Transverse colon (tissue), 4 donors: ENCODE data around the gene JARID2. TPM values are rescaled to one million over a fixed set of nuclear protein-coding genes. Genes with fewer than 3 reads are reported as not detected.

Experiments used
- DNase-seq: peaks from one replicate; pipeline ENCODE4 v3.0.0-alpha.2; 2019
- H3K27ac ChIP-seq, 4 donors: fragments of 200-600 bp; sonication (generic); 2 replicates each; pipeline ENCODE4 v1.5.1; 2016 to 2018; ENCODE audit warnings: inconsistent platforms in 4 of 4
- H3K27me3 ChIP-seq: fragments of 200-600 bp; sonication (generic); 2 replicates; pipeline ENCODE4 v1.5.1; 2017; ENCODE audit warnings: inconsistent platforms
- H3K36me3 ChIP-seq, 4 donors: fragments of 200-600 bp; sonication (generic); 2 replicates each; pipeline ENCODE4 v1.5.1; 2017 to 2019; ENCODE audit warnings: inconsistent platforms in 4 of 4
- H3K4me1 ChIP-seq, 4 donors: fragments of 200-600 bp; sonication (generic); 2 replicates each; pipeline ENCODE4 v1.5.1; 2017 to 2020; ENCODE audit warnings: inconsistent platforms in 4 of 4
- H3K4me3 ChIP-seq, 4 donors: fragments of 200-600 bp; sonication (generic); 1 replicate in 1 of 4; 2 replicates in 3 of 4; pipeline versions ENCODE4 v1.5.1 to v1.6.1; 2017 to 2019; ENCODE audit warnings: inconsistent platforms in 4 of 4
- H3K9me3 ChIP-seq, 2 donors: fragments of 200-600 bp; sonication (generic); 2 replicates each; pipeline ENCODE4 v1.5.1; 2017 to 2019; ENCODE audit warnings: inconsistent platforms in 2 of 2
- EP300 ChIP-seq: sonication (generic); formaldehyde crosslinking; IDR thresholded peaks from one replicate; pipeline ENCODE4 v1.6.1; 2017; ENCODE audit warnings: antibody characterized with exemption, low read depth
- POLR2A ChIP-seq: fragments of 450-650 bp; IDR thresholded peaks from one replicate; pipeline ENCODE4 v1.6.1; 2016; ENCODE audit warnings: antibody characterized with exemption, mild to moderate bottlenecking, moderate library complexity
- POLR2AphosphoS5 ChIP-seq, 3 donors: sonication (generic); formaldehyde crosslinking; IDR thresholded peaks; one replicate each; pipeline ENCODE4 v1.6.1; 2016; ENCODE audit warnings: antibody characterized with exemption in 3 of 3
- WGBS, 2 donors: methylation state at CpG; one replicate each; pipeline ENCODE4 v1.1.5; 2018; ENCODE audit warnings: low coverage in 1 of 2; 5-methylcytosine and 5-hydroxymethylcytosine counted together
- in situ Hi-C, 4 donors: fragments of 200-750 bp; cut with MboI; loops; one replicate each; pipeline versions ENCODE4 v1.15.0 to v1.15.1; 2017; ENCODE audit warnings: low sequenced_read_pairs in 3 of 4, low pct_ligation_motif_present in 1 of 4, low pct_unique_long_range_greater_than_20kb in 1 of 4
- intact Hi-C: fragments of 100-400 bp; cut with DNase I; formaldehyde crosslinking; loops from one replicate; pipeline ENCODE4 v1.15.1; 2023; ENCODE audit warnings: low total_unique reads
- total RNA-seq, 4 donors: library from RNA; depleted of rRNA; stranded (reverse); fragments of >200 nt; gene quantifications; one replicate each; pipeline ENCODE4 v1.1.0, GENCODE V29; 2016
- TF ChIP-seq, protein P1 (sequence below), 5 experiments: fragments of 200-600 bp in 3 of 5; fragments of 450-650 bp in 2 of 5; sonication (generic) in 3 of 5; IDR thresholded peaks; 1 replicate in 2 of 5; 2 replicates in 3 of 5; pipeline ENCODE4 v1.5.1; 2016 to 2017; ENCODE audit warnings: antibody characterized with exemption in 5 of 5, inconsistent platforms in 3 of 5, mild to moderate bottlenecking in 2 of 5, moderate library complexity in 1 of 5

The JARID2 gene
- total RNA-seq, 4 donors from 2014 or later = 9.4 to 18.7 (median 10.9) TPM

- H3K27ac ChIP-seq = no peak overlapping the region
- no peak for DNase-seq
- WGBS, 2 donors = 52 to 75% methylated on average over 4 of the region's 4 CpGs
- no peak for TF ChIP-seq EP300
- no peak for TF ChIP-seq POLR2AphosphoS5 (IDR thresholded peaks at IDR 0.05)
- TF ChIP-seq POLR2A = no peak
- TF ChIP-seq, protein P1, sequence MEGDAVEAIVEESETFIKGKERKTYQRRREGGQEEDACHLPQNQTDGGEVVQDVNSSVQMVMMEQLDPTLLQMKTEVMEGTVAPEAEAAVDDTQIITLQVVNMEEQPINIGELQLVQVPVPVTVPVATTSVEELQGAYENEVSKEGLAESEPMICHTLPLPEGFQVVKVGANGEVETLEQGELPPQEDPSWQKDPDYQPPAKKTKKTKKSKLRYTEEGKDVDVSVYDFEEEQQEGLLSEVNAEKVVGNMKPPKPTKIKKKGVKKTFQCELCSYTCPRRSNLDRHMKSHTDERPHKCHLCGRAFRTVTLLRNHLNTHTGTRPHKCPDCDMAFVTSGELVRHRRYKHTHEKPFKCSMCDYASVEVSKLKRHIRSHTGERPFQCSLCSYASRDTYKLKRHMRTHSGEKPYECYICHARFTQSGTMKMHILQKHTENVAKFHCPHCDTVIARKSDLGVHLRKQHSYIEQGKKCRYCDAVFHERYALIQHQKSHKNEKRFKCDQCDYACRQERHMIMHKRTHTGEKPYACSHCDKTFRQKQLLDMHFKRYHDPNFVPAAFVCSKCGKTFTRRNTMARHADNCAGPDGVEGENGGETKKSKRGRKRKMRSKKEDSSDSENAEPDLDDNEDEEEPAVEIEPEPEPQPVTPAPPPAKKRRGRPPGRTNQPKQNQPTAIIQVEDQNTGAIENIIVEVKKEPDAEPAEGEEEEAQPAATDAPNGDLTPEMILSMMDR (IDR thresholded peaks at IDR 0.05) = no peak
- in situ Hi-C loops (no loop called here), intact Hi-C loops (no loop called here)
- H3K4me3 ChIP-seq = no peak overlapping the region
- no peaks in the 10 kb centered on the region for H3K27me3 ChIP-seq
- H3K4me1 ChIP-seq = peaks cover 4 to 31% (median 13%) of the 10 kb centered on the region in 4 donors
- H3K36me3 ChIP-seq = no peaks in the 10 kb centered on the region
- H3K9me3 ChIP-seq = no peaks in the 10 kb centered on the region
These were observed 139.0 kb downstream of the JARID2 start for GRCh38 chr6:15384901-15385300.

GRCh38 chr6:15385521-15385920 lies 139.7 kb downstream of the JARID2 start:
- no peak overlapping the region for H3K4me3 ChIP-seq
- TF ChIP-seq EP300 (no peak), POLR2AphosphoS5 (IDR thresholded peaks at IDR 0.05) (no peak), POLR2A (no peak)
- TF ChIP-seq, protein P1 (IDR thresholded peaks at IDR 0.05) = no peak
- WGBS, 2 donors = 85 to 100% methylated on average over 2 to 6 of the region's 6 CpGs
- H3K9me3 ChIP-seq = no peaks in the 10 kb centered on the region
- intact Hi-C loops = no loop called here
- H3K4me1 ChIP-seq = peaks cover 9 to 37% (median 18%) of the 10 kb centered on the region in 4 donors
- no peak overlapping the region for H3K27ac ChIP-seq
- no peaks in the 10 kb centered on the region for H3K36me3 ChIP-seq
- in situ Hi-C loops = no loop called here
- H3K27me3 ChIP-seq = no peaks in the 10 kb centered on the region
- no peak for DNase-seq

- 28 to 56% methylated on average over 4 to 7 of the region's 7 CpGs for WGBS, 2 donors
- no peak overlapping the region for H3K4me3 ChIP-seq
- no peaks in the 10 kb centered on the region for H3K36me3 ChIP-seq
- no peaks in the 10 kb centered on the region for H3K27me3 ChIP-seq
- peaks cover 9 to 42% (median 19%) of the 10 kb centered on the region in 4 donors for H3K4me1 ChIP-seq
- no peaks in the 10 kb centered on the region for H3K9me3 ChIP-seq
- no peak overlapping the region for H3K27ac ChIP-seq
- intact Hi-C loops = no loop called here
- no peak for DNase-seq
- no peak for TF ChIP-seq EP300
- no peak for TF ChIP-seq POLR2A
- TF ChIP-seq, protein P1 (IDR thresholded peaks at IDR 0.05) = no peak
- TF ChIP-seq POLR2AphosphoS5 (IDR thresholded peaks at IDR 0.05) = no peak
- in situ Hi-C loops = no loop called here
These were observed 140.4 kb downstream of the JARID2 start for GRCh38 chr6:15386110-15386755.

DNA sequence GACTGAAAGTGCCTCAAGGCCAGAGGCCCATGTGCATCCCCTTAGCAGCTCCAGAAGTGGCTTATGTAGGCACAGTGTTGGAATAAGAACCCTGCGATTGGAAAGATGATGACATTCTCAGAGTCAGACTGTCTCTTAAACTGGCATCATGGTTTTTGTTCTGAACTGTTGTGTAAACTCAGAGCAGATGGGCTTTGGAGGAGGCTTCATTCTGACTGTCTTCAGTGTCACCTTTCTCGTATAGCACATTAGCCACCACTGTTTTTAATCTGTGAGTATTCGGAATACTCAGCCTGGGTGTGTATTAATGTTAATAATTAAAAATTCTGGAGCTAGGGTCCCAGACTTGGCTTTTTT lies 140.9 kb downstream of the JARID2 start:
- no peak for DNase-seq
- in situ Hi-C loops (no loop called here), intact Hi-C loops (no loop called here)
- Histone ChIP-seq H3K36me3 (no peaks in the 10 kb centered on the region), H3K27me3 (no peaks in the 10 kb centered on the region), H3K4me1 (peaks cover 9 to 42% (median 19%) of the 10 kb centered on the region in 4 donors), H3K9me3 (no peaks in the 10 kb centered on the region), H3K4me3 (no peak overlapping the region), H3K27ac (no peak overlapping the region)
- TF ChIP-seq POLR2A (no peak), EP300 (no peak), POLR2AphosphoS5 (IDR thresholded peaks at IDR 0.05) (no peak)
- 100% methylated on average over 1 to 3 of the region's 3 CpGs for WGBS, 2 donors

DNA sequence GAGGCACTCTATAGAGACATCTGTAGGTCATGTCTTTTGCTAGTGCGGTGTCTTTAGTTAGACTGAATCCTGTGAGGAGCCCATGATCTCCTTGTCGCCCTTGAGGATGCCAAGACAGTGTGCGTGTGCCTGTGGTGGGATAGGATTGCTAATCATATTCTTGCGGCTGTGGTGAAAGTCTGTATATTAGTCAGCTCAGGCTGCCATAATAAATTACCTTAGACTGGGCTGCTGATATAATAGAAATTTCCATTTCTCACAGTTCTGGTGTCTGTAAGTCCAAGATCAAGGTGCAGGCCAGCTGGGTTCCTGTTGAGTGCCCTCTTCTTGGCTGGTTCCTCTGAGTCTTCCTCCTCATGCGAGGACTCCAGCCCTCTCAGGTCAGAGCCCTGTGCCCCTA lies 141.2 kb downstream of the JARID2 start:
- H3K27ac ChIP-seq = no peak overlapping the region
- no peaks in the 10 kb centered on the region for H3K36me3 ChIP-seq
- no peaks in the 10 kb centered on the region for H3K27me3 ChIP-seq
- no peaks in the 10 kb centered on the region for H3K9me3 ChIP-seq
- 73 to 90% methylated on average over 2 to 5 of the region's 5 CpGs for WGBS, 2 donors
- in situ Hi-C loops (no loop called here), intact Hi-C loops (no loop called here)
- TF ChIP-seq POLR2AphosphoS5 (IDR thresholded peaks at IDR 0.05) (no peak), POLR2A (no peak), EP300 (no peak)
- TF ChIP-seq, protein P1 (IDR thresholded peaks at IDR 0.05) = no peak
- H3K4me1 ChIP-seq = peaks cover 9 to 42% (median 19%) of the 10 kb centered on the region in 4 donors
- DNase-seq = no peak
- H3K4me3 ChIP-seq = no peak overlapping the region
